ENCODE measurements around the gene PAX5.

PAX5 gene

GRCh38 chr9:36848946-36849345 is 185.1 kb downstream of the PAX5 start:
- DNase-seq = no peak

GRCh38 chr9:36847781-36848673 is 186.0 kb downstream of the PAX5 start:
- peak; percentile 66 for DNase-seq

GRCh38 chr9:36846621-36847020 is 187.4 kb downstream of the PAX5 start:
- no peak for DNase-seq

- DNase-seq = no peak
These were observed 188.2 kb downstream of the PAX5 start for GRCh38 chr9:36845844-36846243.

GRCh38 chr9:36844961-36845360 is 189.1 kb downstream of the PAX5 start:
- no peak for DNase-seq

GRCh38 chr9:36843964-36844363 is 190.1 kb downstream of the PAX5 start:
- DNase-seq = no peak

GRCh38 chr9:36842560-36843530 is 191.2 kb downstream of the PAX5 start:
- no peak for DNase-seq

- DNase-seq = peak; percentile 8
These were observed 193.1 kb downstream of the PAX5 start for GRCh38 chr9:36840898-36841536.

- DNase-seq = no peak
These were observed 194.8 kb downstream of the PAX5 start for GRCh38 chr9:36839131-36839885.

GRCh38 chr9:36837431-36838405 is 196.3 kb downstream of the PAX5 start:
- no peak for DNase-seq

GRCh38 chr9:36836486-36836885 is 197.6 kb downstream of the PAX5 start:
- no peak for DNase-seq

GRCh38 chr9:36835271-36835996 is 198.6 kb downstream of the PAX5 start:
- no peak for DNase-seq

- no peak for DNase-seq
These were observed 199.3 kb downstream of the PAX5 start for GRCh38 chr9:36834736-36835135.

- no peak for DNase-seq
These were observed 200.1 kb downstream of the PAX5 start for GRCh38 chr9:36833954-36834353.

GRCh38 chr9:36832164-36832795 is 201.8 kb downstream of the PAX5 start:
- no peak for DNase-seq

GRCh38 chr9:36831381-36832161 is 202.5 kb downstream of the PAX5 start:
- DNase-seq = no peak

GRCh38 chr9:36828611-36829013 is 205.5 kb downstream of the PAX5 start:
- no peak for DNase-seq

GRCh38 chr9:36827593-36827992 is 206.5 kb downstream of the PAX5 start:
- DNase-seq = no peak

GRCh38 chr9:36826581-36826980 is 207.5 kb downstream of the PAX5 start:
- no peak for DNase-seq

Data from NCI-H2107 (cell line).